Stimulated activated CD4-positive, alpha-beta T cell treated with anti-CD3 and anti-CD28 coated beads, Interleukin-15, amount 100 ng/mL, for 1 hour (primary cell): ENCODE results near the gene HEXD.
"Not testable (repeated sequence)": the region's sequence is repeated elsewhere in the genome, so short reads cannot be mapped to it uniquely, and the experiment has no call there.

Experiments used
- DNase-seq, 2 donors: peaks; one replicate each; pipeline ENCODE4 v3.0.0-alpha.2; 2020; ENCODE audit warnings: low read depth in 1 of 2, low spot score in 1 of 2

HEXD gene

DNA sequence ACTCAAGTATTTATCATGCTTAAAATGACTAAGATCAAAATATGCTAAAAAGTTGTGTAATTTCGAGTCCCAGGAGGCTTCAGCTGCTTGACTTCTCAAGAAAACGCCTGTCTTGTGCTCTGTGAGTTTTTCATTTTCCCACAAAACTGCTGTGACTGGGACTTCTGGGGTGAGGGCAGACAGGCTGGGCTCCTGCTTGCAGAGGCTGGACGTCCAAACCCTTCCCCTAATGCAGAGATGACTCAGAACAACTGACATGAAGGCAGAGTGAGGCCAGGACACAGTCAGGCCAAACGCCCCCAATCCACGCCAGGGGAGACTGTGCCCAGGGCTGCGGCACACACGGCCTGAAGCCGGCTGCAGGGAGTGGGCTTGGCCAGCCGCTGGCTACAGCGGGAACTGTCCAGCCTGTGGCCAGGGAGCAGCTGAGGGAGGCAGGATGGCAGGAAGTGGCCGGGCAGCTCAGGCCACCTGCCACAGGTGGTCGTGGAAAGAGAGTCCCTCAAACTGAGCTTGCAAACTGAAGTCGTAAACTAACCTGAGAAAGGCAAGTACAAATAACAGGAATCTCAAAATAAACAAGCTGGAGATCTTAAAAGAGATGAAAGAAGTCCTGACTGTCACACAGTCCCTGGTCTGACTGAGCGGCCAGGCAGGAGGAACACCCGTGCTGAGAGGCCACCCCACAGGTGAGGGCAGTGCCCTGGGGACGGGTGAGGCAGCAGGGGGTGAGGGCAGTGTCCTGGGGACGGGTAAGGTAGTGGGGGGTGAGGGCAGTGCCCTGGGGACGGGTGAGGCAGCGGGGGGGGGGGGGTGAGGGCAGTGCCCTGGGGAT is 21.3 kb upstream of the HEXD start:
- no peak for DNase-seq

DNA sequence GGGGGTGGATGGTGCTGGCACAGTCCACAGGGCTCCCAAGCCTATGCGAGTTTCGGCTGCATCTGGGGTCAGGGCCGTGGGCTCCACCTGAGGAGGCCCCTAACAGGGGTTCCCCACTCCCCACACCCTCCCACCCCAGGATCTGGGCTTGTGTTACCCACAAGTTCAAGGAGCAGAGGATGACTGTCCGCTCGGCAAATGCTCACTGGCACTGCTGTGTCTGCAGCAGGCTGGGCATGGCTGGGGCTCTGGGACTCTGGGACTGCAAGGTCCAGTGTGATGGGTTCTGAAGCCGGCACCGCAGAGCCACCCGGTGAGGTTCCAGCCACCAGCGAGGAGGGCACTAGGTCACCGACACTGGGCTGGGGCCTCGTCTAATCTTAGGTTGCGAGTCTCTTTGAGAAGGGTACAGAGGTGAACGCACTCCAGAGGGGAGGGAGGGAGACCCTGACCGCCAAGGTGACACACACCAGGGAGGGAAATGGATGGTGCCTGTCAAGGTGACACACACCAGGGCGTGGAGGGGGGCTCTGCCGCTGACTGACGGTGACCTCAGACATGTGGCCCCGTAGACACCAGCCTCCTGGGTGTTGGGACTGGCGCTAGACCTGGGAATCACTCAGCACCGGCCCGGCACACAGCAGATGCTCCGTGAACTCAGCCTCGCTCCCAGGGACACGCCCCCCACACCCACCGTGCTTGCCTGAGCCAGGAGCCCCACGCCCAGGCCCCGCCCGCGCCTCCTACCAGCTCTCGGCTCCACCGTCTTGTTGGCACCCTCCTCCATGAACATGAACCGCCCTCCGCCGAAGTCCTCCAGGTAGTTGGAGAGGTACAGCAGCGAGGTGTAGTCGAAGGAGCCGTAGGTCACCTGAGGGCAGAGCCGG is 20.5 kb upstream of the HEXD start:
- no peak for DNase-seq

DNA sequence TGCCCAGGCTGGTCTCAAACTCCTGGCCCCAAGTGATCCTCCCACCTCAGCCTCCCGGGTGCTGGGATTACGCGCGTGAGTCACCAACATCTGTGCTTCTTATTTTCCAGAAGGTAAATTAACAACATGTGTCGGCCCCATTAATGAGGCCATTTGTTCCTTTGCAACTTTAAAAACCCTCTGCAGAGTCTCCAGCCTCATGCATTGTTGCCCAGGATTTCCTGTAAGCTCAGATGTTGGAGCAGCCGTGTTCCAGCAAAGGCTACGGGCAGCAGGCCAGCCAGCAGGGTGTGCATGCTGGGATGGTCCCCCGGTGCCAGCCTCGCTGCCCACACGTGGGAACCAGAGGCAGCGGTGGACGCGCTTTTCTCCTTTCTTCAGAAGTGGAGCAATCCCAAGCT is 19.1 kb upstream of the HEXD start:
- no peak for DNase-seq

DNA sequence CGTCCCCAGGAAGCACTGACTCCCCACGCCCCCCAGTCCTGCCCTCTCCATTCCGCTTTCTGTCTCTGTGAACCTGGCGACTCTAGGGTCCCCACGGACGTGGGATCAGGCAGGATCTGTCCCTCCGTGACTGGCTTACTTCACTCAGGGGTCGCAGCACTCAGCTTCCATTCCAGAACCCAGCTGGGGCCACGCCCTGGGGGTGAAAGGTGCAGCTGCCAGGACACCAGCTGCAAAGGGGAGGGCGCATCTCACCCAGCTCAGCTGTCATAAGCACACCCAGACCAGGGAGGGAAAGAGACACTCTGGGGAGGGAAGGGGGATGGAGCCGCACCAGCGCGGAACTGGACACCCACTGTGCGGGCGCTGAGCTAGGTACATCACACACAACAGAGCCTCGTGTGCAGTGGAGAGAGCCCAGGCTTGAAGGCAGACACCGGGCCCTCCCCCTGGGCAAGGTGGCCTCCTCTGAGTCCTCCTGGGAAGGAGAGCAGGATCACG is 18.5 kb upstream of the HEXD start:
- no peak for DNase-seq

- no peak for DNase-seq
These were observed 17.9 kb upstream of the HEXD start for GRCh38 chr17:82400206-82400605.

- peak; percentile 10 to 13 for DNase-seq
These were observed 17.3 kb upstream of the HEXD start for GRCh38 chr17:82400830-82401229.

DNA sequence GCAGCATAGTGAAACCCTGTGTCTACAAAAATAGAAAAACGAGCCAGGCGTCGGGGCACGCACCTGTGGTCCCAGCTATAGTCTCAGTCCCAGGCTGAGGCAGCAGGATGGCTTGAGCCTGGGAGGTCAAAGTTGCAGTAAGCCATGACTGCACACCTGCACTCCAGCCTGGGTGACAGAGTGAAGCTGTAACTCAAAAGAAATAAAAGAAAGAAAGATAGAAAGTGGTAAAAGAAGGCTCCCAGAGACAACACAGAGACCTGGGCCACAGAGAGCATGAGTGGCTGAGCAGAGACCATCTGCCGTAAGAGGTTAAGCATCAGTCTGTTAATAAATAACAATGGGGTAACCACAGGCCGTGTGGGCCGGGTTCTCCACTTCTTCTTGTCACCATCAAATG is 15.3 kb upstream of the HEXD start:
- DNase-seq = no peak

- DNase-seq = no peak
These were observed 14.2 kb upstream of the HEXD start for GRCh38 chr17:82403662-82404660.

DNA sequence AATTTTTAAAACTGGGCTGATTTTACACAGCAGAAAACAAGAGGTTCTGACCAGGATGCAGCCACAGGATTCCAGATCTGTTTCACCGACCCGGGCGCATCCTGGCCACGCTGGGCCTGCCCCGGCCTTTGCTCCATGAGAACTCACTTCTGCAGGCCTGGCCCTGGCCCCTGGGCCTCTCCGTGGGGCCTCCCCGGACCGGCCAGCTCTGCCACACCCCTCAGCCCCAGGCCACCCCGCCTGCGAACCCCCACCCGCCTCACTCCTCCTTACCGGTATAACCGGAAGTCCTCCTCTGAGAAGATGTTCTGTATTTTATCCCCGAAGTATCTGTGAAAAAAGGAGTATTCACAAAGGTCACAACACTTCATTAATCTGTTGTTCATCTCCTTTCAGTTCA is 13.1 kb upstream of the HEXD start:
- DNase-seq = no peak

- DNase-seq = no peak
These were observed 11.9 kb upstream of the HEXD start for GRCh38 chr17:82406131-82406671.

DNA sequence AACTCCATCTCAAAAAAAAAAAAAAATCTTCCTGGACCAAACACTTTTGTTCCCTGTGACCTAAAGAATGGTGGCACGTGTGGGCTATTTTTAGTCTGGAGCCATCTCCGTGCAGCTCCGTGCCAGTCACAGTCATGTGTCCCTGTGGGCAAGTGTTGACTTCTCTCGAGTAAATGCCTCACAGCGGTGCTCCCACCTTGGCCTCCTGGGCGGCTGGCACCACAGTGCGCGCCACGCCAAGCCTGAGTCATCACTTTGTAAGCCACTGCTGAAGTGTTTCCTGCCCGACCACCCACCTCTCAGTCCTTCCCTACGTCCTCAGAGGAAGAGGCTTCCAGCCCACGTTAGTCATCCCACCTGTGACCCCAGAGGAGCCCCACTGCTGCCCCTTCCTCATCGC is 10.9 kb upstream of the HEXD start:
- DNase-seq = no peak

GRCh38 chr17:82408288-82408937 is 9.7 kb upstream of the HEXD start:
- DNase-seq = no peak

- no peak for DNase-seq
These were observed 9.2 kb upstream of the HEXD start for GRCh38 chr17:82408938-82409318.

- no peak for DNase-seq
These were observed 8.0 kb upstream of the HEXD start for GRCh38 chr17:82410014-82410716.

DNA sequence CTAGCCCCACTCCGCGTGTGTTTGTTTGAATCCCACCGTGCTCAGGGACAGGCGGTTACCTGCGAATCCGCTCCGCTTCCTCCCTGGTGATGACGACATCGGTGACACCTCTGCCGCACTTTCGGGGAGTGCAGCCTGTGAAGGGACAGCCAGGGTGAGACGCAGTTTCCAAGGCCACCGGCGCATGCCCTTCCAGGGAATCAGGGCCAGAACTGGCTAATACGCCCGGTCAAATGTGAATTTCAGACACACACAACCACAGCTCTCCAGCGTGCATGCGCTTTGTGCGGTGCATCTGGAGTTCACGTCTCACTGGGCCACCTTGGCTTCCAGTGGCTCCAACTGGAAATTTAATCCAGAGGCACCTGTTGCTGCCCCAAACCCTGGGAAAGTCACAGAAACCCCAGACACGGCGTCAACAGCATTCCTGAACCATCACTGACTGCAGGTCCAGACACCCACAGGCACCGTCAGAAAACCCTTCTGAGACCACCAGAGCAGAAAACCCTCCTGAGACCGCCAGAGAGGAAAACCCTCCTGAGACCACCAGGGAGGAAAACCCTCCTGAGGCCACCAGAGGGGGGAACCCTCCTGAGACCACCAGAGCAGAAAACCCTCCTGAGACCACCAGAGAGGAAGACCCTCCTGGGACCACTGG is 6.6 kb upstream of the HEXD start:
- no peak for DNase-seq

DNA sequence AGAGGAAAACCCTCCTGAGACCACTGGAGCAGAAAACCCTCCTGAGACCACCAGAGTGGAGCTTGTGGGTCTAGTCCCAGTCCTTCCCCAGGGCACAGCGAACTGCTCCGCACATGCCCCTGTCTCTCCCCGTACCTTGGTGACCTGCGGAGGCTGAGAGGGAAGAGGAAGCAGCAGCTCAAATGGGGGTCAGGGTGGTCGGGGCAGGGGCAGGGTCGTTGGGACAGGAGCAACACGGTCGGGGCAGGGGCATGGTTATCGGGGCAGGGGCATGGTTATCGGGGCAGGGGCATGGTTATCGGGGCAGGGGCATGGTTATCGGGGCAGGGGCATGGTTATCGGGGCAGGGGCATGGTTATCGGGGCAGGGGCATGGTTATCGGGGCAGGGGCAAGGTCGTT is 6.1 kb upstream of the HEXD start:
- not testable (repeated sequence) for DNase-seq

- no peak for DNase-seq
These were observed 5.3 kb upstream of the HEXD start for GRCh38 chr17:82412535-82413520.
